Tibial artery (tissue), 4 donors: ENCODE measurements around the gene AMOTL2.

Experiments
- DNase-seq, 2 donors: peaks; one replicate each; pipeline ENCODE4 v3.0.0-alpha.2; 2019
- H3K27ac ChIP-seq, 2 donors: fragments of 200-600 bp; sonication (generic) in 1 of 2; 1 replicate in 1 of 2; 2 replicates in 1 of 2; pipeline ENCODE4 v1.5.1; 2018 to 2019; ENCODE audit warnings: mild to moderate bottlenecking in 1 of 2
- H3K27me3 ChIP-seq, 2 donors: fragments of 200-600 bp; sonication (generic) in 1 of 2; one replicate each; pipeline versions ENCODE4 v1.5.1 to v1.6.0; 2016 to 2019
- H3K36me3 ChIP-seq, 3 donors: fragments of 200-600 bp; sonication (generic) in 2 of 3; one replicate each; pipeline ENCODE4 v1.5.1; 2016 to 2019; ENCODE audit warnings: mild to moderate bottlenecking in 2 of 3
- H3K4me1 ChIP-seq, 4 donors: fragments of 200-600 bp; sonication (generic) in 2 of 4; 1 replicate in 3 of 4; 2 replicates in 1 of 4; pipeline ENCODE4 v1.5.1; 2016 to 2019
- H3K4me3 ChIP-seq, 2 donors: fragments of 200-600 bp; sonication (generic) in 1 of 2; 1 replicate in 1 of 2; 2 replicates in 1 of 2; pipeline ENCODE4 v1.5.1; 2018 to 2019; ENCODE audit warnings: mild to moderate bottlenecking in 2 of 2
- H3K9me3 ChIP-seq, 3 donors: fragments of 200-600 bp; sonication (generic) in 1 of 3; one replicate each; pipeline ENCODE4 v1.5.1; 2016 to 2019
- CTCF ChIP-seq, 2 experiments: fragments of 200-600 bp in 1 of 2; fragments of 450-650 bp in 1 of 2; IDR thresholded peaks; one replicate each; pipeline ENCODE4 v1.5.1; 2017 to 2019; ENCODE audit warnings: antibody characterized with exemption in 2 of 2, mild to moderate bottlenecking in 1 of 2, moderate library complexity in 1 of 2
- intact Hi-C: fragments of 100-400 bp; cut with DNase I; formaldehyde crosslinking; loops from one replicate; pipeline ENCODE4 v1.15.0; 2023; ENCODE audit warnings: low total_unique reads

AMOTL2 gene

DNA sequence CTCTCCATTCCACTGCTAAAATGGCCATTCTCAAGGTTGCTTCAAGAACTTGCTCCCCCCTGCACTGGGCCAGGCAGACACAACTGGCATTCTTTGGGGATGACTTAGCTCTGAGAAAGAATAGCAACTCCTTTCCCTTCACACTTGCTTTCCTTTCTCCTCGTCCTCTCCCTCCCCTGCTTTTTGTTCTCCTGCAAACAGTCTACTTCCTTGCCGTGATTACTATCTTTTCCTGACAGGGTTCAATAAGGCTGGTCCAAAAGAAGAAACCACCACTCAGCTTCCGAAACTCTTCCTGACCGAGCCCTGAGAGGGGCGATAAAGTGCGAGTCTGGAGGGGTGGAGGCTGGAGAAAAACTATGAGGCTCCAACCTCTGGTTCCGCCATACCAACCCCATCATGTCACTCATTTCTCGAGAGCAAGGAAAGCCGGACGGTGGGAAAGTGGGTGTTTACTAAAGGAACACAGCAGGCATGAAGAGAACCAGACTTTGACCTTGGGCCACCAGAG is 5.0 kb downstream of the AMOTL2 start:
- peaks cover 55 to 71% (median 67%) of the 10 kb centered on the region in 3 donors for H3K36me3 ChIP-seq
- no peaks in the 10 kb centered on the region for H3K9me3 ChIP-seq
- no peak for TF ChIP-seq CTCF (IDR thresholded peaks at IDR 0.05)
- H3K4me1 ChIP-seq: peaks cover 18 to 85% (median 82%) of the 10 kb centered on the region in 4 donors
- H3K4me3 ChIP-seq: peak overlapping the region in 1 of 2 donors; percentile 97
- no peaks in the 10 kb centered on the region for H3K27me3 ChIP-seq
- intact Hi-C loops: no loop called here
- peak overlapping the region; percentile 98 to 99 for H3K27ac ChIP-seq
- peak; percentile 17 to 58 for DNase-seq

DNA sequence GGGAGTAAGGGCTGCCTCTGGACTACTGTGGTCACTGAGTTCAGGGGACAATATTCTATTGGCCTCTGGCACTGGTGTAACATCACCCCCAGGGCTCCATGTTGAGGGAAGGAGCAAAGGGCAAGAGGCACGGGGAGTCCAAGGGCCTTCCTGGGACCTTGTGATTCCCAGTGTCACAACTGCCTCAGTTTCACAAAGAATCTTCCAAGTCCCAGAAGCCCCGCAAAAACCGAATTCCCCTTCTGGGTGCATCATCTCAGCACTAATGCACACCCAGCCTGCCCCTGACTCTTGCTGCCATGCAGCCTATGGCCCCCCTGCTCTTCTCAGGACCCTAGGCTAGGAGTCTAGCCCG is 5.5 kb downstream of the AMOTL2 start:
- H3K9me3 ChIP-seq: no peaks in the 10 kb centered on the region
- intact Hi-C loops: no loop called here
- H3K36me3 ChIP-seq: peaks cover 56 to 74% (median 68%) of the 10 kb centered on the region in 3 donors
- no peak for TF ChIP-seq CTCF (IDR thresholded peaks at IDR 0.05)
- H3K27ac ChIP-seq: peak overlapping the region; percentile 98 to 99
- DNase-seq: peak in 1 of 2 donors; percentile 41
- H3K27me3 ChIP-seq: no peaks in the 10 kb centered on the region
- H3K4me3 ChIP-seq: no peak overlapping the region
- H3K4me1 ChIP-seq: peaks cover 18 to 91% (median 85%) of the 10 kb centered on the region in 4 donors

DNA sequence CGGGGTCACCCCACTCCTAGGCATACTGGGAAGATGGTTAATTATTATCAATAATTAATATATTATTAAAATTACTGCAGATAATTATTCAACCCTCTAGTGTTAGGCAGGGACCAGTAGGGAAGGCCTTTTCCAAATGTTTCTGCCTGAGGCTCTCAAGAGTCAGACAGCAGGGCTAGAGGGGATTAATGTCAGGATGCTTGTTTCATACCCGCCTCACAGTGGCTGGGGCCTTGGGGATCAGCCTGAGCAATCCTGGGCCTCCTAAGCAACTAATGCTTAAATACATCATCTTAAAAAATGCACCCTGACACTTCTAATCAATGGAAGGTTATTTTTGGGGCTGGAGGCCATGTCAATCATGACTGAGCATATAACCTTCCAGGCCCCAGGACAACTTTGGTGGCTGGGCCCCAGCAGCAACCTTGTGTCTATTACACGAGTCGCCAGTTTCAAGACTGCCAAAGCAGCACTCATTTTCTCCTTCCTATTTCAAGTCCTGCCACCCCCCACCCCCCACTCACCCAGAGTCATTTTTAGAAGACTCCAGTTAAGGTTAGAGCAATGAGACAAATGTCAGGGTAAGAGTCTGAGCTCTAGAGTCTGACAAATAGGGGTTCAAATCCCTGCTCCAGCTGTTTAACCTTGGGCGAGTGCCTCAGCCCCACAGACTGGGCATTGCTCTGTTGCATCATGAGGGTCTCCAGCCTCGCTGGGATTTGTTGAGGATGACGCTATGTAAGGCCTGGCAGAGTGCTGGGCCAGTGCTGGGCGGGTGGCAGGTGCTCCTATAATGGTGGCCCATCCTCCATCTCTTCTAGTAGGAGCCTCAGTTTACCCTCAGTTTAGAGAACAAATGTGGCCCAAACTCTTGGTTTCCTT is 6.1 kb downstream of the AMOTL2 start:
- intact Hi-C loops: no loop called here
- peaks cover 62 to 80% (median 74%) of the 10 kb centered on the region in 3 donors for H3K36me3 ChIP-seq
- H3K27ac ChIP-seq: peak overlapping the region; percentile 98 to 99
- TF ChIP-seq CTCF (IDR thresholded peaks at IDR 0.05): no peak
- DNase-seq: peak in 1 of 2 donors; percentile 59
- H3K4me3 ChIP-seq: no peak overlapping the region
- H3K4me1 ChIP-seq: peaks cover 22 to 97% (median 92%) of the 10 kb centered on the region in 4 donors
- H3K9me3 ChIP-seq: no peaks in the 10 kb centered on the region
- H3K27me3 ChIP-seq: no peaks in the 10 kb centered on the region

DNA sequence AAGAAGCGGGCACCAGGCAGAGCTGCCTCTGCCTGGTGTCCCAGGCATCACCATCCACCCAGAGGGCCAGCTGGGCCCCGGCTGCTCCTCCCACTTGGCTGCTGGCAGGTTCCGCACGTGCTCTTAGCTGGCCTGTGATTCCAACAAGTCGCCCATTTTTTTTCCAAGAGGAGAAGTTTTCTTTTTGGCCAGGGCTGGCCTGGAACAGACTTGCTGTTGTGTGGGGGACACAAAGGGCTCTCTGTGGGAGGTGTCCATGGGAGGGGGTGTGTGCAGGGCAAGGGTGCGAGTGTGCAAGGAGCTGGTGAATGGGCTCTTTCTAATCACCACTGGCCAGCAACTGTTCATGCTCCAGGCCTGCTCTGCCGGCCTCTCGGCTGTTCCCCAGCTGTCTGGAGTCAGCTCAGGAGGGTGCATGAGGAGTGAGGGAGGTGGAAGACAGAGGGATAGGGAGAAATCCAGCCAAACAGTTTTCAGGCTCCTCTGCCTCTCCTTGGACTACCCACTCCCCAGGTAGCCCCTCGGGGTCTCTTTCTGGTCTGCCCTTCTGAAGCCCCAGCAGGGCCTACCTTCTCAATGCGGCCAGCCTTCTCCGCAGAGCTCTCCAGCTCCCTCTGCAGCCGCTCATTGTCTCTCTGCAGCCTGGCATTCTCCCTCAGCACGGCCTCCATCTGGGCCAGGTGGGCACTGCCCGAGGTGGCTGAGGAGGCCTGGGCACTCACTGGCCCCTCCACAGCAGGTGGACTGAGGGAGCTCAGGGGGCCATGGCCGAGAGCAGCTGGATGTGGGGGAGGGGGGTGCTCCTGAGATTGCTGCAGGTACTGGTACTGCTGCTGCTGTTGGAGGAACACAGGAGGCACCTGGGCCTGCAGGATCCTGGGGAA is 7.1 kb downstream of the AMOTL2 start:
- Histone ChIP-seq H3K9me3 (no peaks in the 10 kb centered on the region), H3K27me3 (no peaks in the 10 kb centered on the region), H3K36me3 (peaks cover 71 to 89% (median 82%) of the 10 kb centered on the region in 3 donors), H3K4me3 (no peak overlapping the region), H3K4me1 (peaks cover 22 to 100% (median 96%) of the 10 kb centered on the region in 4 donors), H3K27ac (peak overlapping the region; percentile 98 to 99)
- no peak for TF ChIP-seq CTCF (IDR thresholded peaks at IDR 0.05)
- DNase-seq: peak; percentile 66 to 92
- intact Hi-C loops: no loop called here

GRCh38 chr3:134366221-134366927 is 7.9 kb downstream of the AMOTL2 start:
- DNase-seq: no peak
- Histone ChIP-seq H3K27ac (peak overlapping the region; percentile 98 to 99), H3K9me3 (no peaks in the 10 kb centered on the region), H3K4me3 (no peak overlapping the region), H3K27me3 (no peaks in the 10 kb centered on the region), H3K36me3 (peaks cover 79 to 94% (median 89%) of the 10 kb centered on the region in 3 donors), H3K4me1 (peaks cover 20 to 100% (median 96%) of the 10 kb centered on the region in 4 donors)
- TF ChIP-seq CTCF (IDR thresholded peaks at IDR 0.05): no peak
- intact Hi-C loops: no loop called here
